Kidney (tissue), 14 donors: ENCODE data around the gene BTBD17. TPM values are rescaled to one million over a fixed set of nuclear protein-coding genes. Genes with fewer than 3 reads are reported as not detected.
A peak's percentile ranks its signal among the peaks of the same experiment; 100 is the strongest.
"Not testable (repeated sequence)": the region's sequence is repeated elsewhere in the genome, so short reads cannot be mapped to it uniquely, and the experiment has no call there.

ENCODE experiments used
- DNase-seq, 5 donors: peaks; one replicate each; pipeline ENCODE4 v3.0.0-alpha.2; 2013 to 2020
- FAIRE-seq: peaks from 2 replicates; lab custom pipeline; 2012; peaks lifted over from hg19 to GRCh38; lab: Jason Lieb, UNC
- H3K27ac ChIP-seq, 2 donors: one replicate each; pipeline ENCODE4 v1.7.0; 2013; ENCODE audit warnings: low read depth in 2 of 2, low read length in 2 of 2, inconsistent platforms in 1 of 2
- H3K27me3 ChIP-seq: one replicate; pipeline ENCODE4 v1.7.1; 2013; ENCODE audit warnings: low read length, inconsistent platforms; ENCODE audit not compliant: control insufficient read depth, insufficient read depth
- H3K36me3 ChIP-seq, 3 donors: one replicate each; pipeline versions ENCODE4 v1.7.0 to v1.7.1; 2013; ENCODE audit warnings: low read length in 3 of 3, control low read depth in 1 of 3, inconsistent platforms in 1 of 3; ENCODE audit not compliant: insufficient read depth in 3 of 3, control insufficient read depth in 2 of 3
- H3K4me1 ChIP-seq, 3 donors: one replicate each; pipeline versions ENCODE4 v1.7.0 to v1.7.1; 2013; ENCODE audit warnings: low read length in 3 of 3, inconsistent platforms in 1 of 3, low read depth in 1 of 3; ENCODE audit not compliant: control insufficient read depth in 2 of 3, insufficient read depth in 2 of 3
- H3K4me3 ChIP-seq, 3 donors: one replicate each; pipeline versions ENCODE4 v1.7.0 to v1.8.1; 2013; ENCODE audit warnings: low read length in 3 of 3, control low read depth in 1 of 3, inconsistent platforms in 1 of 3
- H3K9ac ChIP-seq, 3 donors: one replicate each; pipeline versions ENCODE4 v1.7.0 to v1.7.1; 2013; ENCODE audit warnings: low read length in 3 of 3, control low read depth in 1 of 3, inconsistent platforms in 1 of 3
- H3K9me3 ChIP-seq, 3 donors: one replicate each; pipeline versions ENCODE4 v1.7.0 to v1.7.1; 2013; ENCODE audit warnings: low read length in 3 of 3, control low read depth in 1 of 3, inconsistent platforms in 1 of 3; ENCODE audit not compliant: control insufficient read depth in 2 of 3, insufficient read depth in 1 of 3
- intact Hi-C: fragments of 100-400 bp; cut with DNase I; formaldehyde crosslinking; loops from one replicate; pipeline ENCODE4 v1.11.1; 2022
- polyA plus RNA-seq: library from polyadenylated mRNA; stranded (reverse); fragments of 350-450 nt; fragmentation: Illumina TruSeq; extraction: RNeasy Lipid Tissue Mini Kit (QIAGEN cat#74804); gene quantifications from one replicate; pipeline ENCODE4 v1.2.3, GENCODE V29; 2014; ENCODE audit warnings: low read depth, low replicate concordance; ENCODE audit not compliant: insufficient read depth
- total RNA-seq: library from RNA; stranded (reverse); fragmentation: NEBNext Ultra II Directional; extraction: Animal tissue kit (Norgen Biotek cat#: 25700); gene quantifications from one replicate; pipeline ENCODE4 v1.2.1, GENCODE V29; 2021
- TF ChIP-seq, protein P1 (sequence below): IDR thresholded peaks from 3 replicates; pipeline ENCODE4 v1.5.1; 2012; ENCODE audit warnings: mild to moderate bottlenecking, moderate library complexity, borderline replicate concordance; ENCODE audit not compliant: insufficient read depth; ENCODE audit errors: extremely low read depth
- donor health status: control.
- donor health status: control.
- donor health status: control.
- donor health status: control.
- donor health status: control.
- donor health status: DM: yes; HTN: yes; CAD: no.
- donor health status: Normal renal cell carcinoma (clear cell type).

Gene BTBD17
- total and polyA plus RNA-seq, 2 donors from 2014 or later = not detected

DNA sequence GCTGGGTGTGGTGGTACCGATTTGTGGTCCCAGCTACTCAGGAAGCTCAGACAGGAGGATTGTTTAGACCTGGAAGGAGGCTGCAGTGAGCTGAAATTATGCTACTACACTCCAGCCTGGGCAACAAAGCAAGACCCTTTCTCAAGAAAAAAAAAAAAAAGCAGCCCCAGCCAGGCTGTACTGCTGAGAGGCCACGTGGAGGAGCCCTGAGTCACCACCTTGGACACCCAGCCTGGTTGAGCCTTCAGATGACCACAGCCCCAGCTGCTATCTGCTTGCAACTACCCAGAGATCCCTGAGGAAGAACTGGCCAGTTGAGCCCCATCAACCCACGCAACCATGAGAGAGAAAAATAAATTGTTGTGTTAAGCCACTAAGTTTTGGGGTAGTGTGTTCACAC, 46.6 kb upstream of the BTBD17 start:
- TF ChIP-seq, protein P1, sequence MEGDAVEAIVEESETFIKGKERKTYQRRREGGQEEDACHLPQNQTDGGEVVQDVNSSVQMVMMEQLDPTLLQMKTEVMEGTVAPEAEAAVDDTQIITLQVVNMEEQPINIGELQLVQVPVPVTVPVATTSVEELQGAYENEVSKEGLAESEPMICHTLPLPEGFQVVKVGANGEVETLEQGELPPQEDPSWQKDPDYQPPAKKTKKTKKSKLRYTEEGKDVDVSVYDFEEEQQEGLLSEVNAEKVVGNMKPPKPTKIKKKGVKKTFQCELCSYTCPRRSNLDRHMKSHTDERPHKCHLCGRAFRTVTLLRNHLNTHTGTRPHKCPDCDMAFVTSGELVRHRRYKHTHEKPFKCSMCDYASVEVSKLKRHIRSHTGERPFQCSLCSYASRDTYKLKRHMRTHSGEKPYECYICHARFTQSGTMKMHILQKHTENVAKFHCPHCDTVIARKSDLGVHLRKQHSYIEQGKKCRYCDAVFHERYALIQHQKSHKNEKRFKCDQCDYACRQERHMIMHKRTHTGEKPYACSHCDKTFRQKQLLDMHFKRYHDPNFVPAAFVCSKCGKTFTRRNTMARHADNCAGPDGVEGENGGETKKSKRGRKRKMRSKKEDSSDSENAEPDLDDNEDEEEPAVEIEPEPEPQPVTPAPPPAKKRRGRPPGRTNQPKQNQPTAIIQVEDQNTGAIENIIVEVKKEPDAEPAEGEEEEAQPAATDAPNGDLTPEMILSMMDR = peak; percentile 6
- no peak for FAIRE-seq
- no peak overlapping the region for H3K9ac ChIP-seq
- no peaks in the 10 kb centered on the region for H3K27me3 ChIP-seq
- DNase-seq = no peak
- H3K4me1 ChIP-seq = no peaks in the 10 kb centered on the region
- no peaks in the 10 kb centered on the region for H3K9me3 ChIP-seq
- no peak overlapping the region for H3K27ac ChIP-seq
- intact Hi-C loops = no loop called here
- H3K36me3 ChIP-seq = no peaks in the 10 kb centered on the region
- no peak overlapping the region for H3K4me3 ChIP-seq

- intact Hi-C loops = no loop called here
- H3K9me3 ChIP-seq = no peaks in the 10 kb centered on the region
- no peak overlapping the region for H3K9ac ChIP-seq
- no peak overlapping the region for H3K4me3 ChIP-seq
- H3K27me3 ChIP-seq = no peaks in the 10 kb centered on the region
- DNase-seq (no peak), FAIRE-seq (no peak)
- no peaks in the 10 kb centered on the region for H3K4me1 ChIP-seq
- H3K36me3 ChIP-seq = no peaks in the 10 kb centered on the region
- TF ChIP-seq, protein P1 = no peak
- no peak overlapping the region for H3K27ac ChIP-seq
These were observed 45.7 kb upstream of the BTBD17 start for GRCh38 chr17:74407384-74407783.

DNA sequence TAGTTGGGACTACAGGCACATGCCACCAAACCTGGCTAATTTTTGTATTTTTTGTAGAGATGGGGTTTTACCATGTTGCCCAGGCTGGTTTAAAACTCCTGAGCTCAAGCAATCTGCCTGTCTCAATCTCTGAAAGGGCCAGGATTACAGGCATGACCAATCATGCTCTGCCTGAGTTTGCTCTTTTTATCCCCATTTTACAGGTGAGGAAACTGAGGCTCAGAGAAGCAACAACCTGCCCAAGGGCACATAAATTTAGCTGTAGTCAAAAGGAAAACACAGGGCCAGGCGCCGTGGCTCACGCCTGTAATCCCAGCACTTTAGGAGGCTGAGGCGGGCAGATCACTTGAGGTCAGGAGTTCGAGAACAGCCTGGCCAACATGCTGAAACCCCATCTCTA, 43.6 kb upstream of the BTBD17 start:
- FAIRE-seq, DNase-seq, H3K9me3 ChIP-seq, intact Hi-C loops, H3K27me3 ChIP-seq, H3K4me1 ChIP-seq, H3K27ac ChIP-seq, H3K36me3 ChIP-seq, H3K4me3 ChIP-seq, H3K9ac ChIP-seq: not testable (repeated sequence)

GRCh38 chr17:74404789-74405188, 43.1 kb upstream of the BTBD17 start:
- no peaks in the 10 kb centered on the region for H3K36me3 ChIP-seq
- intact Hi-C loops = no loop called here
- no peaks in the 10 kb centered on the region for H3K9me3 ChIP-seq
- H3K4me1 ChIP-seq = no peaks in the 10 kb centered on the region
- H3K27ac ChIP-seq = no peak overlapping the region
- H3K4me3 ChIP-seq = no peak overlapping the region
- DNase-seq (no peak), FAIRE-seq (no peak)
- no peak overlapping the region for H3K9ac ChIP-seq
- TF ChIP-seq, protein P1 = no peak
- no peaks in the 10 kb centered on the region for H3K27me3 ChIP-seq
